Measurements from ENCODE around the gene POLK.

The POLK gene

GRCh38 chr5:75510836-75511434 is 756 bp upstream of the POLK start:
- H3K27me3 ChIP-seq (replicated peaks; ENCODE audit: insufficient read depth, low read length), result no peaks in the 10 kb centered on the region
- H3K36me3 ChIP-seq (replicated peaks; ENCODE audit: insufficient read depth, low read length), result no peaks in the 10 kb centered on the region
- H3K4me3 ChIP-seq (ENCODE audit: low read length), result peak overlapping the region; percentile 97
- H3K4me1 ChIP-seq (ENCODE audit: low read length), result peaks cover 25% of the 10 kb centered on the region
- 0 out of 2 replicates have a peak, but pooled peaks cover 3% of the 10 kb centered on the region for H4K20me1 ChIP-seq (ENCODE audit: insufficient read depth, low read length)
- no peaks in the 10 kb centered on the region for H3K9me3 ChIP-seq (replicated peaks; ENCODE audit: insufficient read depth, low read length)
- H3K27ac ChIP-seq (ENCODE audit: low read length), result peak overlapping the region; percentile 50; the same call in 1 of the 2 replicates
- no peak for TF ChIP-seq EZH2phosphoT487 (IDR thresholded peaks at IDR 0.05; ENCODE audit: low read length)
- no peak for TF ChIP-seq EZH2 (optimal IDR thresholded peaks at IDR 0.05; ENCODE audit: low read depth, low read length)
- TF ChIP-seq, protein P1, sequence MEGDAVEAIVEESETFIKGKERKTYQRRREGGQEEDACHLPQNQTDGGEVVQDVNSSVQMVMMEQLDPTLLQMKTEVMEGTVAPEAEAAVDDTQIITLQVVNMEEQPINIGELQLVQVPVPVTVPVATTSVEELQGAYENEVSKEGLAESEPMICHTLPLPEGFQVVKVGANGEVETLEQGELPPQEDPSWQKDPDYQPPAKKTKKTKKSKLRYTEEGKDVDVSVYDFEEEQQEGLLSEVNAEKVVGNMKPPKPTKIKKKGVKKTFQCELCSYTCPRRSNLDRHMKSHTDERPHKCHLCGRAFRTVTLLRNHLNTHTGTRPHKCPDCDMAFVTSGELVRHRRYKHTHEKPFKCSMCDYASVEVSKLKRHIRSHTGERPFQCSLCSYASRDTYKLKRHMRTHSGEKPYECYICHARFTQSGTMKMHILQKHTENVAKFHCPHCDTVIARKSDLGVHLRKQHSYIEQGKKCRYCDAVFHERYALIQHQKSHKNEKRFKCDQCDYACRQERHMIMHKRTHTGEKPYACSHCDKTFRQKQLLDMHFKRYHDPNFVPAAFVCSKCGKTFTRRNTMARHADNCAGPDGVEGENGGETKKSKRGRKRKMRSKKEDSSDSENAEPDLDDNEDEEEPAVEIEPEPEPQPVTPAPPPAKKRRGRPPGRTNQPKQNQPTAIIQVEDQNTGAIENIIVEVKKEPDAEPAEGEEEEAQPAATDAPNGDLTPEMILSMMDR (IDR thresholded peaks at IDR 0.05; ENCODE audit: low read length), result no peak
- peak overlapping the region; percentile 80 for H3K9ac ChIP-seq (ENCODE audit: low read length)
- H3F3A ChIP-seq (ENCODE audit: insufficient read depth, low read length), result no peaks in the 10 kb centered on the region
- peaks cover 91% of the 10 kb centered on the region for H3K79me2 ChIP-seq (ENCODE audit: low read length)
- H2AFZ ChIP-seq (ENCODE audit: low read length), result peak overlapping the region; percentile 93
- H3K9me2 ChIP-seq (replicated peaks; ENCODE audit: insufficient read depth, low read length), result no peaks in the 10 kb centered on the region
- H3K4me2 ChIP-seq (ENCODE audit: low read depth, low read length), result peak overlapping the region; percentile 88
- peak; percentile 16 for DNase-seq

GRCh38 chr5:75512383-75513074 is 838 bp downstream of the POLK start:
- TF ChIP-seq, protein P1 (IDR thresholded peaks at IDR 0.05; ENCODE audit: low read length), result no peak
- TF ChIP-seq EZH2phosphoT487 (IDR thresholded peaks at IDR 0.05; ENCODE audit: low read length) (no peak), EZH2 (optimal IDR thresholded peaks at IDR 0.05; ENCODE audit: low read depth, low read length) (no peak)
- Histone ChIP-seq H3K36me3 (replicated peaks; ENCODE audit: insufficient read depth, low read length) (no peaks in the 10 kb centered on the region), H3K9ac (ENCODE audit: low read length) (peak overlapping the region; percentile 51), H3K27ac (ENCODE audit: low read length) (peak overlapping the region; percentile 13; the same call in 1 of the 2 replicates), H3K4me3 (ENCODE audit: low read length) (peak overlapping the region; percentile 97), H3K9me3 (replicated peaks; ENCODE audit: insufficient read depth, low read length) (no peaks in the 10 kb centered on the region), H3K4me1 (ENCODE audit: low read length) (peaks cover 25% of the 10 kb centered on the region), H4K20me1 (ENCODE audit: insufficient read depth, low read length) (0 out of 2 replicates have a peak, but pooled peaks cover 3% of the 10 kb centered on the region), H3K79me2 (ENCODE audit: low read length) (peaks cover 85% of the 10 kb centered on the region), H2AFZ (ENCODE audit: low read length) (peak overlapping the region; percentile 63), H3K4me2 (ENCODE audit: low read depth, low read length) (peak overlapping the region; percentile 61), H3F3A (ENCODE audit: insufficient read depth, low read length) (no peaks in the 10 kb centered on the region), H3K27me3 (replicated peaks; ENCODE audit: insufficient read depth, low read length) (no peaks in the 10 kb centered on the region), H3K9me2 (replicated peaks; ENCODE audit: insufficient read depth, low read length) (no peaks in the 10 kb centered on the region)
- peak; percentile 16 for DNase-seq

- Histone ChIP-seq H3K9me2 (replicated peaks; ENCODE audit: insufficient read depth, low read length) (no peaks in the 10 kb centered on the region), H3K9me3 (replicated peaks; ENCODE audit: insufficient read depth, low read length) (no peaks in the 10 kb centered on the region), H3K4me3 (ENCODE audit: low read length) (no peak overlapping the region), H3K27ac (ENCODE audit: low read length) (no peak overlapping the region), H3K36me3 (replicated peaks; ENCODE audit: insufficient read depth, low read length) (no peaks in the 10 kb centered on the region), H3K27me3 (replicated peaks; ENCODE audit: insufficient read depth, low read length) (no peaks in the 10 kb centered on the region), H3F3A (ENCODE audit: insufficient read depth, low read length) (no peaks in the 10 kb centered on the region), H3K4me2 (ENCODE audit: low read depth, low read length) (0 out of 2 replicates have a peak overlapping the region, but pooled peaks have one; percentile 4), H3K9ac (ENCODE audit: low read length) (no peak overlapping the region), H3K79me2 (ENCODE audit: low read length) (peaks cover 84% of the 10 kb centered on the region), H3K4me1 (ENCODE audit: low read length) (peaks cover 25% of the 10 kb centered on the region), H4K20me1 (ENCODE audit: insufficient read depth, low read length) (no peaks in the 10 kb centered on the region), H2AFZ (ENCODE audit: low read length) (no peak overlapping the region)
- DNase-seq, result no peak
- no peak for TF ChIP-seq EZH2 (optimal IDR thresholded peaks at IDR 0.05; ENCODE audit: low read depth, low read length)
- no peak for TF ChIP-seq EZH2phosphoT487 (IDR thresholded peaks at IDR 0.05; ENCODE audit: low read length)
- TF ChIP-seq, protein P1 (IDR thresholded peaks at IDR 0.05; ENCODE audit: low read length), result no peak
Measured at GRCh38 chr5:75513841-75514240, 2.1 kb downstream of the POLK start.
